A549 (cell line): Measurements from ENCODE around the gene GALNT7. TPM values are rescaled to one million over a fixed set of nuclear protein-coding genes. Genes with fewer than 3 reads are reported as not detected.

Source experiments
- ATAC-seq, 2 experiments: fragments of 200-7000 bp in 1 of 2; fragments of >200 bp in 1 of 2; cut with Nextera tagmentation in 1 of 2; cut with Tn5 transposase in 1 of 2; 3 replicates each; pipeline versions ENCODE4 v1.8.0 to v1.9.1; 2018 to 2020; ENCODE audit warnings: mild to moderate bottlenecking in 1 of 2, moderate library complexity in 1 of 2
- CTCF ChIA-PET: fragments of 300-600 bp; sonication (Branson Sonifier 250); formaldehyde crosslinking; extraction: SDS; loops from one replicate; lab custom pipeline; 2021; ENCODE audit warnings: antibody characterized with exemption, inconsistent platforms; lab: Yijun Ruan, JAX
- POLR2A ChIA-PET: fragments of 350-600 bp; formaldehyde crosslinking; extraction: SDS; loops from one replicate; lab custom pipeline; 2021; ENCODE audit warnings: antibody characterized with exemption, inconsistent platforms; lab: Yijun Ruan, JAX
- DNase-seq, 2 experiments: peaks; one replicate each; pipeline versions ENCODE4 v3.0.0 to v3.0.0-alpha.2; 2011 to 2016; ENCODE audit warnings: low read depth in 1 of 2, low spot score in 1 of 2
- FAIRE-seq: peaks from 2 replicates; lab custom pipeline; 2011; peaks lifted over from hg19 to GRCh38; lab: Jason Lieb, UNC
- H3K27ac ChIP-seq, 2 experiments: fragments of >200 bp; sonication (Bioruptor Twin); formaldehyde crosslinking; 3 replicates each; pipeline ENCODE4 v1.5.1; 2016 to 2017
- H3K4me1 ChIP-seq: fragments of >200 bp; sonication (Bioruptor Twin); formaldehyde crosslinking; 3 replicates; pipeline ENCODE4 v1.6.1; 2016
- H3K4me2 ChIP-seq: fragments of >200 bp; sonication (Bioruptor Twin); formaldehyde crosslinking; 3 replicates; pipeline ENCODE4 v1.6.1; 2016
- H3K4me3 ChIP-seq: fragments of >200 bp; sonication (Bioruptor Twin); formaldehyde crosslinking; 3 replicates; pipeline ENCODE4 v1.5.1; 2016
- H3K9me3 ChIP-seq: fragments of >200 bp; sonication (Bioruptor Twin); formaldehyde crosslinking; 3 replicates; pipeline ENCODE4 v1.6.1; 2016
- BHLHE40 ChIP-seq: IDR thresholded peaks from 2 replicates; pipeline ENCODE4 v1.6.1; 2012; ENCODE audit warnings: low read depth, low read length, inconsistent platforms
- CBX8 ChIP-seq: fragments of 200-600 bp; sonication (generic); IDR thresholded peaks from 2 replicates; pipeline ENCODE4 v1.6.1; 2016
- CHD4 ChIP-seq: fragments of 200-600 bp; sonication (generic); IDR thresholded peaks from 2 replicates; pipeline ENCODE4 v1.6.1; 2016; ENCODE audit warnings: antibody characterized with exemption, mild to moderate bottlenecking, borderline replicate concordance
- EHF ChIP-seq: fragments of 250-450 bp; sonication (Bioruptor Pico); IDR thresholded peaks from 2 replicates; pipeline ENCODE4 v1.5.0; 2020; ENCODE audit warnings: mild to moderate bottlenecking
- EHMT2 ChIP-seq: fragments of 200-600 bp; sonication (generic); IDR thresholded peaks from 2 replicates; pipeline ENCODE4 v1.6.1; 2016; ENCODE audit warnings: antibody characterized with exemption, low read depth, mild to moderate bottlenecking, moderate library complexity
- ESRRA ChIP-seq: fragments of 150-350 bp; IDR thresholded peaks from 2 replicates; pipeline ENCODE4 v1.6.1; 2014; ENCODE audit warnings: mild to moderate bottlenecking, low read length, borderline replicate concordance
- GATA3 ChIP-seq: IDR thresholded peaks from 2 replicates; pipeline ENCODE4 v1.6.1; 2012; ENCODE audit warnings: borderline replicate concordance
- KDM5A ChIP-seq: fragments of 200-600 bp; sonication (generic); IDR thresholded peaks from 2 replicates; pipeline ENCODE4 v1.6.1; 2016; ENCODE audit warnings: antibody characterized with exemption, mild to moderate bottlenecking
- NR3C1 ChIP-seq: fragments of >200 bp; sonication (Bioruptor Twin); formaldehyde crosslinking; IDR thresholded peaks from 3 replicates; pipeline ENCODE4 v1.6.1; 2017
- POLR2A ChIP-seq: IDR thresholded peaks from 2 replicates; pipeline ENCODE4 v1.6.1; 2012; ENCODE audit warnings: mild to moderate bottlenecking, low read length
- RARB ChIP-seq: fragments of 250-450 bp; sonication (Bioruptor Pico); IDR thresholded peaks from 2 replicates; pipeline ENCODE4 v1.8.0; 2021; ENCODE audit warnings: mild to moderate bottlenecking, moderate library complexity
- SMC3 ChIP-seq: fragments of >200 bp; sonication (Bioruptor Twin); formaldehyde crosslinking; IDR thresholded peaks from 3 replicates; pipeline ENCODE4 v1.6.1; 2018; ENCODE audit warnings: inconsistent platforms
- ZSCAN20 ChIP-seq: fragments of 250-450 bp; sonication (Bioruptor Pico); IDR thresholded peaks from 2 replicates; pipeline ENCODE4 v1.8.0; 2022; ENCODE audit warnings: mild to moderate bottlenecking, moderate library complexity
- WGBS: methylation state at CpG from one replicate; pipeline ENCODE4 v1.1.6; 2017; ENCODE audit errors: missing lambda C conversion rate; 5-methylcytosine and 5-hydroxymethylcytosine counted together
- polyA plus RNA-seq, 4 experiments: library from polyadenylated mRNA; depleted of rRNA in 3 of 4; stranded (reverse); fragments of >200 nt; fragmentation: RNase III in 1 of 4; extraction: RNeasy Plus Mini Kit Qiagen cat#74134 plus additional on column Dnase treatment in 1 of 4; gene quantifications; 2 replicates in 3 of 4; 3 replicates in 1 of 4; pipeline ENCODE4 v1.2.3, GENCODE V29; 2011 to 2017
- TF ChIP-seq, protein P1 (sequence below): fragments of 250-450 bp; sonication (Bioruptor Pico); IDR thresholded peaks from 2 replicates; pipeline ENCODE4 v1.5.0; 2021; ENCODE audit warnings: mild to moderate bottlenecking, moderate library complexity, borderline replicate concordance
- TF ChIP-seq, protein P2 (sequence below): fragments of 250-450 bp; sonication (Bioruptor Pico); IDR thresholded peaks from 2 replicates; pipeline ENCODE4 v1.5.0; 2020; ENCODE audit warnings: low read depth, mild to moderate bottlenecking, moderate library complexity
- TF ChIP-seq, protein P3 (sequence below): IDR thresholded peaks from 2 replicates; pipeline ENCODE4 v1.6.1; 2012
- TF ChIP-seq, protein P4 (sequence below): fragments of 200-600 bp; sonication (generic); IDR thresholded peaks from 2 replicates; pipeline ENCODE4 v1.6.1; 2016; ENCODE audit warnings: antibody characterized with exemption, mild to moderate bottlenecking, moderate library complexity

The GALNT7 gene
- polyA plus RNA-seq, 2 of the 4 experiments (the other 2 are of a cell fraction), result 28.8 to 63.6 TPM

DNA sequence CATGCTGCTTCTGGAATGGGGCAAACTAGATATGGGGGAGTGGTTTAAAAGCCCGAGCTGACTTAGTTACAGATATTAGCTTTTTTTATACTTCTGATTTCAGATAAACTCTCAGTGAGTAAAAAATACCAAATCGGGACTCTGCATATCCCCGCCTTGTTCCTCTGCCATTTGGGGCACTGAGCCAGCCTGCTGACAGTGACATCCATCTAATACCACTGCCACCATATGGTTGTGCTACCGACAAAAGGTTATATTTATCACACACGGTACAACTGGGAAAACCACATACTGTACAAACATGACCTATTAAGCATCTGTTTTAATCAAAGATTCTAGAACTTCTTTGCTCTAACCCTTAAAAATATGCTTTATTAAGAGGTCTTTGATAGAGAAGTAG lies 78.7 kb downstream of the GALNT7 start:
- Histone ChIP-seq H3K4me3 (no peak overlapping the region), H3K4me2 (no peak overlapping the region)
- no peak for TF ChIP-seq RARB
- no peak for TF ChIP-seq ZSCAN20 (CRISPR knock-in tag)
- no peak for TF ChIP-seq EHMT2
- no peak for TF ChIP-seq KDM5A
- TF ChIP-seq, protein P1, sequence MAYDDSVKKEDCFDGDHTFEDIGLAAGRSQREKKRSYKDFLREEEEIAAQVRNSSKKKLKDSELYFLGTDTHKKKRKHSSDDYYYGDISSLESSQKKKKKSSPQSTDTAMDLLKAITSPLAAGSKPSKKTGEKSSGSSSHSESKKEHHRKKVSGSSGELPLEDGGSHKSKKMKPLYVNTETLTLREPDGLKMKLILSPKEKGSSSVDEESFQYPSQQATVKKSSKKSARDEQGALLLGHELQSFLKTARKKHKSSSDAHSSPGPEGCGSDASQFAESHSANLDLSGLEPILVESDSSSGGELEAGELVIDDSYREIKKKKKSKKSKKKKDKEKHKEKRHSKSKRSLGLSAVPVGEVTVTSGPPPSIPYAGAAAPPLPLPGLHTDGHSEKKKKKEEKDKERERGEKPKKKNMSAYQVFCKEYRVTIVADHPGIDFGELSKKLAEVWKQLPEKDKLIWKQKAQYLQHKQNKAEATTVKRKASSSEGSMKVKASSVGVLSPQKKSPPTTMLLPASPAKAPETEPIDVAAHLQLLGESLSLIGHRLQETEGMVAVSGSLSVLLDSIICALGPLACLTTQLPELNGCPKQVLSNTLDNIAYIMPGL (CRISPR knock-in tag), result no peak
- no peak for TF ChIP-seq GATA3
- no peak for TF ChIP-seq SMC3
- TF ChIP-seq POLR2A, result no peak
- TF ChIP-seq NR3C1, result no peak
- TF ChIP-seq, protein P2, sequence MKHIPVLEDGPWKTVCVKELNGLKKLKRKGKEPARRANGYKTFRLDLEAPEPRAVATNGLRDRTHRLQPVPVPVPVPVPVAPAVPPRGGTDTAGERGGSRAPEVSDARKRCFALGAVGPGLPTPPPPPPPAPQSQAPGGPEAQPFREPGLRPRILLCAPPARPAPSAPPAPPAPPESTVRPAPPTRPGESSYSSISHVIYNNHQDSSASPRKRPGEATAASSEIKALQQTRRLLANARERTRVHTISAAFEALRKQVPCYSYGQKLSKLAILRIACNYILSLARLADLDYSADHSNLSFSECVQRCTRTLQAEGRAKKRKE (CRISPR knock-in tag), result no peak
- TF ChIP-seq EHF (CRISPR knock-in tag), result no peak
- TF ChIP-seq BHLHE40, result no peak
- TF ChIP-seq, protein P3, sequence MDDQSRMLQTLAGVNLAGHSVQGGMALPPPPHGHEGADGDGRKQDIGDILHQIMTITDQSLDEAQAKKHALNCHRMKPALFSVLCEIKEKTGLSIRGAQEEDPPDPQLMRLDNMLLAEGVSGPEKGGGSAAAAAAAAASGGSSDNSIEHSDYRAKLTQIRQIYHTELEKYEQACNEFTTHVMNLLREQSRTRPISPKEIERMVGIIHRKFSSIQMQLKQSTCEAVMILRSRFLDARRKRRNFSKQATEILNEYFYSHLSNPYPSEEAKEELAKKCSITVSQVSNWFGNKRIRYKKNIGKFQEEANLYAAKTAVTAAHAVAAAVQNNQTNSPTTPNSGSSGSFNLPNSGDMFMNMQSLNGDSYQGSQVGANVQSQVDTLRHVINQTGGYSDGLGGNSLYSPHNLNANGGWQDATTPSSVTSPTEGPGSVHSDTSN, result no peak
- no peak for TF ChIP-seq ESRRA
- TF ChIP-seq, protein P4, sequence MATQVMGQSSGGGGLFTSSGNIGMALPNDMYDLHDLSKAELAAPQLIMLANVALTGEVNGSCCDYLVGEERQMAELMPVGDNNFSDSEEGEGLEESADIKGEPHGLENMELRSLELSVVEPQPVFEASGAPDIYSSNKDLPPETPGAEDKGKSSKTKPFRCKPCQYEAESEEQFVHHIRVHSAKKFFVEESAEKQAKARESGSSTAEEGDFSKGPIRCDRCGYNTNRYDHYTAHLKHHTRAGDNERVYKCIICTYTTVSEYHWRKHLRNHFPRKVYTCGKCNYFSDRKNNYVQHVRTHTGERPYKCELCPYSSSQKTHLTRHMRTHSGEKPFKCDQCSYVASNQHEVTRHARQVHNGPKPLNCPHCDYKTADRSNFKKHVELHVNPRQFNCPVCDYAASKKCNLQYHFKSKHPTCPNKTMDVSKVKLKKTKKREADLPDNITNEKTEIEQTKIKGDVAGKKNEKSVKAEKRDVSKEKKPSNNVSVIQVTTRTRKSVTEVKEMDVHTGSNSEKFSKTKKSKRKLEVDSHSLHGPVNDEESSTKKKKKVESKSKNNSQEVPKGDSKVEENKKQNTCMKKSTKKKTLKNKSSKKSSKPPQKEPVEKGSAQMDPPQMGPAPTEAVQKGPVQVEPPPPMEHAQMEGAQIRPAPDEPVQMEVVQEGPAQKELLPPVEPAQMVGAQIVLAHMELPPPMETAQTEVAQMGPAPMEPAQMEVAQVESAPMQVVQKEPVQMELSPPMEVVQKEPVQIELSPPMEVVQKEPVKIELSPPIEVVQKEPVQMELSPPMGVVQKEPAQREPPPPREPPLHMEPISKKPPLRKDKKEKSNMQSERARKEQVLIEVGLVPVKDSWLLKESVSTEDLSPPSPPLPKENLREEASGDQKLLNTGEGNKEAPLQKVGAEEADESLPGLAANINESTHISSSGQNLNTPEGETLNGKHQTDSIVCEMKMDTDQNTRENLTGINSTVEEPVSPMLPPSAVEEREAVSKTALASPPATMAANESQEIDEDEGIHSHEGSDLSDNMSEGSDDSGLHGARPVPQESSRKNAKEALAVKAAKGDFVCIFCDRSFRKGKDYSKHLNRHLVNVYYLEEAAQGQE, result no peak
- TF ChIP-seq, all 56 proteins: peak for 0
- CTCF ChIA-PET, result interaction anchor here (1.1 to 2.2 kb wide), 2 partner anchors 10 to 26 kb away, joined by 3 to 7 read pairs; no protein-coding TSS in a partner anchor
- no peak for FAIRE-seq
- POLR2A ChIA-PET, result no interaction called here
- H3K4me1 ChIP-seq, result peaks cover 27% of the 10 kb centered on the region
- DNase-seq, result no peak
- WGBS, result 89% methylated on average over 5 of the region's 5 CpGs
- ATAC-seq, result no peak
- H3K9me3 ChIP-seq, result no peaks in the 10 kb centered on the region
- H3K27ac ChIP-seq, result no peak overlapping the region

DNA sequence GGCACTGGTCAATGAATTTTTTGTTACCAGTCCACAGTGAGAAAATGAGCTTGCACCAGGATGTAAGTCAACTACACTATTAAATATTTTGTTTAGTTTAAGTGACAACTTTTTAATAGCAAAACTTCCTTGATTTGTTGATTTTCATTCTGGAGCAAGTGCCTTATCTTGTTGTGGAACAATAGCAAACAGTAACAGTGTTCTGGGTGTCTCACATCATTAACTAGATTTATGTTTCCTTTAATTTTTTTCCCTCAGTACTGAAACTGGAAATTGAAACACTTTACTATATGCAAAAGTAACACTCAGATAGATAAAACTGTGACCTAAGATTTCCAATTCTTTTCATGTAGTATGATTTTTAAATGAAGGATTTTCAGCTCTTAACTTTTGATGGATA lies 80.1 kb downstream of the GALNT7 start:
- POLR2A ChIA-PET, result no interaction called here
- ATAC-seq (no peak), FAIRE-seq (no peak)
- H3K9me3 ChIP-seq, result no peaks in the 10 kb centered on the region
- TF ChIP-seq CBX8 (no peak), CHD4 (no peak)
- TF ChIP-seq, protein P1 (CRISPR knock-in tag), result no peak
- TF ChIP-seq, all 56 proteins: peak for 0
- Histone ChIP-seq H3K4me2 (no peak overlapping the region), H3K4me3 (no peak overlapping the region), H3K4me1 (peaks cover 24% of the 10 kb centered on the region), H3K27ac (no peak overlapping the region)
- DNase-seq, result no peak
- CTCF ChIA-PET, result interaction anchor here (0.7 kb wide), 1 partner anchor 9 kb away, joined by 3 read pairs; no protein-coding TSS in a partner anchor
